CD4-positive, alpha-beta T cell treated with Interleukin-21 for 1 hour (primary cell): ENCODE data around the gene CRTC1.

Experiments
- DNase-seq: peaks from one replicate; pipeline ENCODE4 v3.0.0-alpha.2; 2020

Gene CRTC1

GRCh38 chr19:18773682-18774081 is 90.2 kb downstream of the CRTC1 start:
- DNase-seq: no peak

GRCh38 chr19:18774107-18774506 is 90.6 kb downstream of the CRTC1 start:
- DNase-seq: no peak

DNA sequence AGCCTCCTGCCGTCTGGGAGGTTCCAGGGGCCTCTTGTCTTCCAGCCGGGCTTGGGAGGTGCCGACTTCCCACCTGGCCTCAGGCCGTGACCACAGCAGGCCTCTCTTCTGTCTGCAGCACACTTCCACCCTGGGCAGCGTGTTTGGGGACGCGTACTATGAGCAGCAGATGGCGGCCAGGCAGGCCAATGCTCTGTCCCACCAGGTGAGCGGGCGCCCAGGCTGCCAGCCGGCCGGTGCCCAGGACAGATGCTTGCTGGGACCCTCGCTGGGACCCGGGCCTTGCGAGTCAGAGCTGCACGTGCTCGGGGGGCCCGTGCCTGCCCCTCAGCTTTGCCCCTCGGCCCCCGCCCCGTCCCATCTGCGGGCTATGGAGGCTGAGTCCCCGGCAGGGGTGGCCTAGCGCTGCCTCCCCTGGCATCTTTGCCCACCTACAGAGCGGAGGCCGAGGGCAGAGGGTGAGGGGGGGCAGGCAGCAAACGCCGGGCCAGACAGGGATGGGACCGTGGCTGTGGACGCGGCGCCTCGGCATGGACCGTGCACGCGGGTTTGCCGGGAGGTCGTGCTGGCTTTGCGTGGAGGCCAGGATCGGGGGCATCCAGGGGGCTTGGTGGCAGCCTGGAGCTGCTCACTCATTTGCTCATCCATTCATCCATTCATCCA is 91.4 kb downstream of the CRTC1 start:
- no peak for DNase-seq

- DNase-seq: no peak
Observed at GRCh38 chr19:18775586-18776287, 92.3 kb downstream of the CRTC1 start.

GRCh38 chr19:18776288-18776594 is 92.8 kb downstream of the CRTC1 start:
- DNase-seq: no peak

GRCh38 chr19:18776736-18777135 is 93.3 kb downstream of the CRTC1 start:
- DNase-seq: no peak

DNA sequence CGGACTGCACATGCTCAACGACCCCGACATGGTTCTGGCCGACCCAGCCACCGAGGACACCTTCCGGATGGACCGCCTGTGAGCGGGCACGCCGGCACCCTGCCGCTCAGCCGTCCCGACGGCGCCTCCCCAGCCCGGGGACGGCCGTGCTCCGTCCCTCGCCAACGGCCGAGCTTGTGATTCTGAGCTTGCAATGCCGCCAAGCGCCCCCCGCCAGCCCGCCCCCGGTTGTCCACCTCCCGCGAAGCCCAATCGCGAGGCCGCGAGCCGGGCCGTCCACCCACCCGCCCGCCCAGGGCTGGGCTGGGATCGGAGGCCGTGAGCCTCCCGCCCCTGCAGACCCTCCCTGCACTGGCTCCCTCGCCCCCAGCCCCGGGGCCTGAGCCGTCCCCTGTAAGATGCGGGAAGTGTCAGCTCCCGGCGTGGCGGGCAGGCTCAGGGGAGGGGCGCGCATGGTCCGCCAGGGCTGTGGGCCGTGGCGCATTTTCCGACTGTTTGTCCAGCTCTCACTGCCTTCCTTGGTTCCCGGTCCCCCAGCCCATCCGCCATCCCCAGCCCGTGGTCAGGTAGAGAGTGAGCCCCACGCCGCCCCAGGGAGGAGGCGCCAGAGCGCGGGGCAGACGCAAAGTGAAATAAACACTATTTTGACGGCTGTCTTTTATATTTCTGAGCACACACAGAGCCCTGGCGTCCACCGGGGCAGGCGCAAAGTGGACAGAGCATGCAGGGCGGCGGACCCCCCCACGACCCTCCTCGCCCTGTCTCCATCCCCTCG is 94.0 kb downstream of the CRTC1 start:
- DNase-seq: no peak

DNA sequence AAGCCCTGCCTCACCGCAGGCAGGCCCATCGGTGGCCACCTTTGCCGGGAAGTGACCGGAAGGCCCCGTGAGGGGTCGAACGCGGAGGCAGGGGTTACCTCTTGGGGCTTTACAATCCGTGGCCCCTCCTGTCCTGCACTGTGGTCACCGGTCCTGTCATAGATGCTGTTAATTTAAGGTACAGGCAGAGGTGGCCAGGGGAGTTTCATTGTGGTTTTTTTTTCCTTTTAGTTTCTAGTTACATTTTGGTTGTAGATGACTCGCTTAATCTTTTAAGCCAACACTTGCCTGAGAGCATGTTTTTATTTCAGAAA is 94.6 kb downstream of the CRTC1 start:
- DNase-seq: no peak

- DNase-seq: no peak
Observed at GRCh38 chr19:18778826-18779495, 95.5 kb downstream of the CRTC1 start.

GRCh38 chr19:18780081-18780480 is 96.6 kb downstream of the CRTC1 start:
- no peak for DNase-seq

- DNase-seq: no peak
Observed at GRCh38 chr19:18780631-18781030, 97.2 kb downstream of the CRTC1 start.

DNA sequence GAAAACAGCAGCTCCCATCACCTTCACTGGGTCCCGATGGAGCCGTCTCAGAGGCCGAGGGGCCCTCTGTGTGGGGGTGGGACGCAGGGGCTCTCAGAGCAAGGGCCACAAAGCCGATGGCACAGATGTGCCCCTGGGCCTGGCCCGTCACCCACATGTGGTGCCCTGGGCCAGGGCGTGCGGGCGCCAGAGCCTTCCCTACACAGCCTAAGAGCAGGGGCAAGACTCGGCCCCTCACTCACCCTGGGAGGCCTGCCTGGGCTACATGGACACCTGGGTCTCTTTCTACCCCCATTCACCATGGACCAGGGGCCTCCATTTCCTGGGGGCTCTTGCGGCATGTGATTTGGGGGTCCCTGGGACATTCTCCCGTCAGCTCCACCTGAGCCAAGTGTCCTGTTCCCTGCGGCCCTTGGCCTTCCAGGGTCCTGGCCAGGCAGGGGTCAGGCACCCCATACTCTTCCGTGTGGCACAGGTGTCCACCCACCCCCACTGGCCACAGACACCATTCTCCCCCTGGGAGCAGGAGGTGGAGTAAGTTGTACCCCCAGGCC is 97.6 kb downstream of the CRTC1 start:
- no peak for DNase-seq

- DNase-seq: no peak
Observed at GRCh38 chr19:18781885-18782527, 98.5 kb downstream of the CRTC1 start.

DNA sequence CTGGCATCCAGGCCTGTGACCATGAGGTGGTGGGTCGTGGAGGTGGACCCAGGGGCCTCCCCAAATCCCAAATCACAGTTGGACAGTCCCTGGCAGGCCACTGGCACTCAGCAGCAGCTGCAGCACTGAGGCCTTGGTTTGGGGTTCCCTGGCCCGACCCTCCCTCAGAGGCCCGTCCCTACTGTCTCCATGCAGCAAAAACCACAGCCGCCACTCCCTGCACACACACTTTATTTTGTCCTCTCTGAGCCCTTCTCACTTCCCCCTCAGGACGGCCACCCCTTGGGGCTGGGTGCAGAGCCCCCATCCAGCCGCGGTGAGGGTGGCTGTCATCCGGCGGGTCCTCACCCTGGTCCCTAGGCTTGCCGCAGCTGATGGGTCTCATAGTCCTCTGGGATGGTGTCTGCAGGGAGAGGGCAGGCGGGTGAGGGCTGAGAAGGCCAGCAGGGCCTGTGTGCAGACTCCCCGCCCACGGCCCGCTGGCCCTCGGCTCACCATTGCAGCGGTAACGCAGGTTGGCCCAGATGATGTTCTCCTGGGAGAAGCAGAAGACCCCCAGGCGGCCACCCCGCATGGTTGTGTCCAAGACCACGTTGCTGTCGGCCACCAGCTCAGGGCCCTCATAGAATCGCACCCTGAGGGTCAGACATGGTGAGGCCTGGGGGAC is 99.2 kb downstream of the CRTC1 start:
- DNase-seq: no peak

DNA sequence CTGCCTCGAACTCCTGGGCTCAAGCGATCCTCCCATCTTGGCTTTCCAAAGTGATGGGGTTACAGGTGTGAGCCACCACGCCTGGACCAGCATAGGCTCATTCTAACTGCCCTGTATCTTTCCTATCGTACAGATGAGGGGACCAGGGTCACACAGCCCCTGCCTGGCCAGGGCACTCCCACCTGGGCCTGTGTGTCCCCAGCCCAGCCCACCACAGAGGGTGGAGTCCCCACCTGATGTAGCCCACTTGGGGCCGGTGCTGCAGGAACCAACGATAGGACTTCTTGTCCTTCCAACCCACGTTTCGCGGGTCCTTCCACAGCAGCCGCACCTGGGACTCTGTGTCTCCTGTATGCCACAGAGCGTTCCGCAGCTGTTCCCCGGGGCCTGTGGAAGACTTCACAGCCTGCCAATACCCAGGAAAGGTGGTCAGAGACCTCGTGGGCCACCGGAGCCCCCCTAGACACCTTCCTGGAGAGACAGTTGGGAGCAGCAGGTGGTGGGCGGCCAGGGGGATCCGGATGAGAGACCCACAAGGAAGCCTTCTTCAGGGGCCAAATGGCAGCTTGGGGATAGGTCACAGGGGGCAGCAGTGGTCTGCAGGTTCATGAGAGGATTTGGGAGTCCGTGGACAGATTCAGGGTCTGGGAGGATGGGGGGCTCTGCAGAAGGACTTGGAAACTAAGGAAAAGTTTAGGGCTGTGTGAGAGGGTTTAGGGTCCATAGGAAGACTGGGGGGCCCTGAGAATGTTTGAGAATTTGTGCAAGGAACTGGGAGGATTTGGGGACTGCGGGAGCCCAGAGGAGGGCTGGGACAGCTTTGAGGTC is 100.7 kb downstream of the CRTC1 start:
- no peak for DNase-seq

DNA sequence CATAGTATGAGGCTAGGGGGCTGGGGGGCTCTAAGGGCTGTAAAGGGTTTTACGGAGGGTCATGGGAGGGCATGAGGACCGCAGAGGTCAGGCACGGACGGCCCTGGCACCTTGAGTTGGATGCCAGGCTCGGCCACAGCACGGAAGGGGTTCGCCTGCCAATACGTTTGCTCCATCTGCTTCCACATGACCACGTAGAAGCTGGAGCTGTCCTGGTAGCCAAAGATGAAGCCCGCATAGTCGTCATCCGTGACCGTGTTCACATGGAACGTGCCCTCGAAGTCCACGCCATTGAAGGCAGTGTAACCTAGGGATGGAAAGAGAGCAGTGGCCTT is 101.3 kb downstream of the CRTC1 start:
- no peak for DNase-seq

DNA sequence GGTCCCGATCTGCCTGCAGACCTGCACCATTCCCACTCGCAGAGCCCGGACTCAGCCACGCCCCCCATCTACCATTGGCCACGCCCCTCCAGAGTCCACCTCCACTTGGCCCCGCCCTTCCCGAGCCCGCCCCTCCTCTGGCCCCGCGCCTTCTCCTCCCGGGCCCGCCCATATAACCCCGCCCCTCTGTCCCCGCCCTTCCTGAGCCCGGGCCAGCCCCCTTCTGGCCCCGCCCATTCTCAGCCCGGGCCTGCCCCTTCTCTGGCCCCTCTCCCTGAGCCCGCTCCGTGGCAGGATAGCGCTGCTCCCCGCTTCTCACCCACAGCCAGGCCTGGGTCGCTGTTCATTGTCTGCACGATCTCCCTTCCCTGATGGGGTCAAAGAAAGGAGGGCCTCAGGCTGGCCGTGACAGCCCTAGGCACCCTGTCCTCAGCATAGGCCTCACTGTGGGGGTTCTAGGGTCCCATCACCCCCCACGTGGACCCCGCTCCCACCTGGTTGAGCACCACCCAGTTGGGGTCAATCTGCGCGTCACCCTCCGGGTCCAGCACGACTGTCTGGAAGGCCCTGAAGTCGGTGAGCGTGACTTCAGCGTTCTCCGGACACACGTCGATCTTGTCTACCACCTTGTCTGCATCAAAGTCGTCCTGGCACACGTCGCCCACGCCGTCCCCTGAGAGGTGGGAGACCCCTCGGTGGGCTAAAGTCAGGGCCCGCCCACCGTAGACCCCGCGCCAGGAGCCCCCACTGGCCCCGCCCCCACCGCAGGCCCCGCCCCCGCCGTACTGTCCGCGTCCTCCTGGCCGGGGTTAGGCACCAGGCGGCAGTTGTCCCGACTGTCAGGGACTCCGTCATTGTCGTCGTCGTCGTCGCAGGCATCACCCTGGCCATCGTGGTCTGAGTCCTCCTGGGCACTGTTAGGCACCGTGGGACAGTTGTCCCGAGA is 102.0 kb downstream of the CRTC1 start:
- DNase-seq: peak; percentile 70

DNA sequence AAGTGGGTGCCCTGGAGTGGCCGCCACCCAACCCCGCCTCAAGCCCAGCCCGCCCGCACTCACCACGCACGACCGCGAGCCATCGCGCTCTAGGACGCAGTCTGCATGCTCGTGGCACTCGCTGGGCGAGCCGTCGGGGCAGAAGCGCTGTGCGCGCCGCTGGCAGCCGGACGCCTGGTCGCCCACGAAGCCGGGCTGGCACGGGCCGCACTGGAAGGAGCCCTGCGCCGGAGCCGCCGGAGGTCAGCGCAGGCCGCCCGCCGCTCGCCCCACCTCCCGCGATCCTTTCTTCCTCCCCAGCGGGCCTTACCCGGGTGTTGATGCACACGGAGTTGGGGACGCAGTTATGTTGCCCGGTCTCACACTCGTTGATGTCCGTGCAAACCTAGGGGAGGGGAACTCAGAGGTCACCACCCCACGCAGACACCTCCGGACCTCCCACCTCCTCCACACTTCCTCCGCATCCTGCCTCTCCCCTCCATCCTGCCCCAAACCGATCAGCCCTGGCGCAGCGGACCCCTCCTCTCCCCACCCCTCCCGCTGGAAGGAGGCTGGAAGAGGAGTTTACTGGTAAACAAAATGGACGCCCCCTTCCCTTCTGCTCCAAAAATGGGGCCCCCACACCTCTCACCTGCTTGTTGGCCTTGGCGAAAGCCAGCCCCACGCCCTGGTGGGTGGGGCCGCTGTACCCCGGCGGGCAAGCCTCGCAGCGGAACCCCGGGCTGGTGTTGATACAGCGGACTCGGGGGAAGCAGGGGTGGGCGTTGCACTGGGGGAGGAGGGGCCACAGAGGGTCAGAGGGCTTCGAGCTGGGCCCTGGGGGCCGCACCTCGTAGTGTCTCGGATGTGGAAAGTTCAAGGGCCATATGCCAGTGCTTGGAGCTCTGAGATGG is 105.3 kb downstream of the CRTC1 start:
- no peak for DNase-seq

- DNase-seq: no peak
Observed at GRCh38 chr19:18789422-18789869, 106.0 kb downstream of the CRTC1 start.
